HepG2 (cell line): ENCODE measurements around the gene PIP5K1A. TPM values are rescaled to one million over a fixed set of nuclear protein-coding genes. Genes with fewer than 3 reads are reported as not detected.

Source experiments
- CEBPG ChIP-seq: IDR thresholded peaks from 2 replicates; pipeline ENCODE4 v1.6.1; 2016
- CTCF ChIP-seq: sonication (generic); formaldehyde crosslinking; IDR thresholded peaks from 2 replicates; pipeline ENCODE4 v1.5.0; 2020; ENCODE audit warnings: mild to moderate bottlenecking, missing genetic modification reagents, moderate library complexity
- IRF1 ChIP-seq: sonication (generic); formaldehyde crosslinking; IDR thresholded peaks from 2 replicates; pipeline ENCODE4 v1.4.0; 2020; ENCODE audit warnings: low read depth, mild to moderate bottlenecking, missing genetic modification reagents
- NR0B2 ChIP-seq: sonication (generic); formaldehyde crosslinking; IDR thresholded peaks from 2 replicates; pipeline ENCODE4 v1.4.0; 2020; ENCODE audit warnings: mild to moderate bottlenecking, missing genetic modification reagents
- PBX3 ChIP-seq: sonication (generic); formaldehyde crosslinking; IDR thresholded peaks from 2 replicates; pipeline ENCODE4 v1.8.1; 2023; ENCODE audit warnings: missing genetic modification reagents, inconsistent platforms, borderline replicate concordance
- SNAPC4 ChIP-seq: sonication (generic); formaldehyde crosslinking; IDR thresholded peaks from 2 replicates; pipeline ENCODE4 v1.4.0; 2020; ENCODE audit warnings: mild to moderate bottlenecking, missing genetic modification reagents
- TBP ChIP-seq: sonication (generic); formaldehyde crosslinking; IDR thresholded peaks from 2 replicates; pipeline ENCODE4 v1.5.0; 2020; ENCODE audit warnings: missing genetic modification reagents
- TOE1 ChIP-seq: sonication (generic); formaldehyde crosslinking; IDR thresholded peaks from 2 replicates; pipeline ENCODE4 v1.4.0; 2020; ENCODE audit warnings: mild to moderate bottlenecking, missing genetic modification reagents
- ZGPAT ChIP-seq: IDR thresholded peaks from 2 replicates; pipeline ENCODE4 v1.6.1; 2016; ENCODE audit warnings: mild to moderate bottlenecking
- ZNF331 ChIP-seq: sonication (generic); formaldehyde crosslinking; IDR thresholded peaks from 2 replicates; pipeline ENCODE4 v1.4.0; 2020; ENCODE audit warnings: missing genetic modification reagents
- ZNF460 ChIP-seq: sonication (generic); formaldehyde crosslinking; IDR thresholded peaks from 2 replicates; pipeline ENCODE4 v1.5.1; 2020; ENCODE audit warnings: missing genetic modification reagents, mild to moderate bottlenecking, borderline replicate concordance
- ZNF562 ChIP-seq: sonication (generic); formaldehyde crosslinking; IDR thresholded peaks from 2 replicates; pipeline ENCODE4 v1.8.0; 2022; ENCODE audit warnings: missing genetic modification reagents, borderline replicate concordance
- ZNF788 ChIP-seq: sonication (generic); formaldehyde crosslinking; IDR thresholded peaks from 2 replicates; pipeline ENCODE4 v1.5.0; 2020; ENCODE audit warnings: mild to moderate bottlenecking, missing genetic modification reagents, borderline replicate concordance
- ZUFSP ChIP-seq: sonication (generic); formaldehyde crosslinking; IDR thresholded peaks from 2 replicates; pipeline ENCODE4 v1.9.0; 2021; ENCODE audit warnings: missing genetic modification reagents, mild to moderate bottlenecking, borderline replicate concordance
- polyA plus RNA-seq, 8 experiments: library from polyadenylated mRNA; depleted of rRNA in 3 of 8; stranded (reverse) in 7 of 8; unstranded in 1 of 8; fragments of >200 nt; fragmentation: Illumina TruSeq in 4 of 8; extraction: Trizol in 4 of 8; gene quantifications; 2 replicates each; pipeline versions ENCODE4 v1.2.1 to v1.2.3, GENCODE V29; 2011 to 2016; ENCODE audit warnings: low read depth in 4 of 8, missing spikeins in 1 of 8, mixed read lengths in 1 of 8; ENCODE audit not compliant: insufficient read depth in 1 of 8
- total RNA-seq, 5 experiments: library from RNA; depleted of rRNA; stranded (reverse); fragments of >200 nt; fragmentation: Illumina TruSeq; extraction: Trizol; gene quantifications; 2 replicates each; pipeline ENCODE4 v1.2.3, GENCODE V29; 2016; ENCODE audit warnings: low read depth in 1 of 5

The PIP5K1A gene
- total and polyA plus RNA-seq, 2 of the 13 experiments (the other 11 are each of a cell fraction or from before 2014, with no cell fraction given): 45.3 to 65.1 TPM

GRCh38 chr1:151254217-151255213 is 56.2 kb downstream of the PIP5K1A start, which contains the start of gene PSMD4 (continued):
- TF ChIP-seq ZNF331: no peak
- TF ChIP-seq CEBPG (CRISPR knock-in tag): no peak
- no peak for TF ChIP-seq CTCF
- TF ChIP-seq ZNF788: peak; percentile 77; the same call in 1 of the 2 replicates
- no peak for TF ChIP-seq PBX3 (CRISPR knock-in tag)
- no peak for TF ChIP-seq IRF1 (CRISPR knock-in tag)
- no peak for TF ChIP-seq TOE1 (CRISPR knock-in tag)
- peak; percentile 72; the same call in 1 of the 2 replicates for TF ChIP-seq NR0B2 (CRISPR knock-in tag)
- TF ChIP-seq ZNF562 (CRISPR knock-in tag): no peak
- TF ChIP-seq TBP: no peak
- peak; percentile 43; the same call in 1 of the 2 replicates for TF ChIP-seq SNAPC4 (CRISPR knock-in tag)
- TF ChIP-seq ZGPAT (CRISPR knock-in tag): peak; percentile 67; the same call in 1 of the 2 replicates
- no peak for TF ChIP-seq ZUFSP (CRISPR knock-in tag)
- TF ChIP-seq ZNF460 (CRISPR knock-in tag): peak; percentile 95
